ENCODE results near the gene GALNT11.

Gene GALNT11

GRCh38 chr7:152025077-152025936 is at the start of gene GALNT11:
TSS of gene GALNT11 (plus strand) at chr7:152025674. CDS start at chr7:152094228, 68,554 bp downstream.
- no peak for DNase-seq (ENCODE audit: low read depth)
- peak within 1 kb of the TSS; percentile 76 for H3K4me3 ChIP-seq (ENCODE audit: low read depth, low read length)
- peak; percentile 24 for TF ChIP-seq CTCF (IDR thresholded peaks at IDR 0.05; ENCODE audit: low read depth, low read length, missing control alignments)

GRCh38 chr7:151978616-151979015 is 46.9 kb upstream of the GALNT11 start:
- no peak for DNase-seq (ENCODE audit: low read depth)
- TF ChIP-seq CTCF (IDR thresholded peaks at IDR 0.05; ENCODE audit: low read depth, low read length, missing control alignments), result no peak
- no peak overlapping the region for H3K4me3 ChIP-seq (ENCODE audit: low read depth, low read length)

GRCh38 chr7:151981223-151981622 is 44.3 kb upstream of the GALNT11 start:
- no peak overlapping the region for H3K4me3 ChIP-seq (ENCODE audit: low read depth, low read length)
- TF ChIP-seq CTCF (IDR thresholded peaks at IDR 0.05; ENCODE audit: low read depth, low read length, missing control alignments), result no peak
- no peak for DNase-seq (ENCODE audit: low read depth)

- no peak overlapping the region for H3K4me3 ChIP-seq (ENCODE audit: low read depth, low read length)
- TF ChIP-seq CTCF (IDR thresholded peaks at IDR 0.05; ENCODE audit: low read depth, low read length, missing control alignments), result no peak
- DNase-seq (ENCODE audit: low read depth), result no peak
These were observed 42.7 kb upstream of the GALNT11 start for GRCh38 chr7:151982806-151983205.

- no peak overlapping the region for H3K4me3 ChIP-seq (ENCODE audit: low read depth, low read length)
- no peak for TF ChIP-seq CTCF (IDR thresholded peaks at IDR 0.05; ENCODE audit: low read depth, low read length, missing control alignments)
- no peak for DNase-seq (ENCODE audit: low read depth)
These were observed 40.9 kb upstream of the GALNT11 start for GRCh38 chr7:151984612-151985011.

- no peak for DNase-seq (ENCODE audit: low read depth)
- no peak overlapping the region for H3K4me3 ChIP-seq (ENCODE audit: low read depth, low read length)
- no peak for TF ChIP-seq CTCF (IDR thresholded peaks at IDR 0.05; ENCODE audit: low read depth, low read length, missing control alignments)
These were observed 37.5 kb upstream of the GALNT11 start for GRCh38 chr7:151987748-151988529.

Measured in GM12864 (cell line).